Measurements from ENCODE around the gene C1GALT1. TPM values are rescaled to one million over a fixed set of nuclear protein-coding genes. Genes with fewer than 3 reads are reported as not detected.

Gene C1GALT1
- total RNA-seq, 1 experiment from 2014 or later, result 27.2 TPM

GRCh38 chr7:7276161-7276560 is 93.8 kb downstream of the C1GALT1 start:
- no peak overlapping the region for H3K4me2 ChIP-seq (ENCODE audit: low read length)
- no peaks in the 10 kb centered on the region for H3K36me3 ChIP-seq (ENCODE audit: control insufficient read depth in 1 of 2, insufficient read depth in 2 of 2, low read length in 2 of 2)
- H3K27ac ChIP-seq (ENCODE audit: low read depth, low read length), result no peak overlapping the region
- ATAC-seq (no peak), DNase-seq (ENCODE audit: low read depth, low spot score) (no peak)
- no peaks in the 10 kb centered on the region for H3K4me1 ChIP-seq (ENCODE audit: control insufficient read depth in 1 of 2, insufficient read depth in 2 of 2, low read length in 2 of 2)
- H4K20me1 ChIP-seq (ENCODE audit: insufficient read depth), result no peaks in the 10 kb centered on the region
- no TSS peak for BruUV-seq (replicated peaks)
- ChIA-PET CTCF (no interaction called here), RAD21 (ENCODE audit: low non-redundant PET in 1 of 2, low total read pairs in 2 of 2, uncharacterized antibody in 2 of 2, unreplicated experiment in 2 of 2) (no interaction called here), POLR2A (no interaction called here)
- intact Hi-C loops (cut with micrococcal nuclease), result no loop called here
- H3K79me2 ChIP-seq (ENCODE audit: insufficient read depth, low read length), result no peaks in the 10 kb centered on the region
- H2AFZ ChIP-seq (ENCODE audit: low read depth, low read length, poor library complexity, severe bottlenecking), result no peak overlapping the region
- H3K9ac ChIP-seq (ENCODE audit: low read length), result no peak overlapping the region
- no peaks in the 10 kb centered on the region for H3K27me3 ChIP-seq (ENCODE audit: insufficient read depth, low read length)
- TF ChIP-seq SIN3A (IDR thresholded peaks at IDR 0.05; ENCODE audit: low read depth), result no peak
- TF ChIP-seq FOSL1 (IDR thresholded peaks at IDR 0.05; ENCODE audit: low read depth), result no peak
- no peak for TF ChIP-seq ZBTB33 (IDR thresholded peaks at IDR 0.05; ENCODE audit: extremely low read depth, insufficient replicate concordance, low read length)
- TF ChIP-seq POLR2A (IDR thresholded peaks at IDR 0.05; ENCODE audit: borderline replicate concordance, extremely low read depth, insufficient read depth, insufficient read length), result no peak
- no peak for TF ChIP-seq SP1 (IDR thresholded peaks at IDR 0.05; ENCODE audit: low read depth)
- no peak for TF ChIP-seq CBX3 (IDR thresholded peaks at IDR 0.05; ENCODE audit: low read depth)
- no peak for TF ChIP-seq REST (IDR thresholded peaks at IDR 0.05; ENCODE audit: low read depth)
- no peak for TF ChIP-seq EZH2phosphoT487 (IDR thresholded peaks at IDR 0.05; ENCODE audit: borderline replicate concordance)
- TF ChIP-seq JUND (IDR thresholded peaks at IDR 0.05), result no peak
- no peak for TF ChIP-seq MAX (IDR thresholded peaks at IDR 0.05)
- H3K9me3 ChIP-seq (ENCODE audit: control insufficient read depth in 1 of 2, insufficient read depth in 1 of 2, low read depth in 1 of 2, low read length in 2 of 2), result no peaks in the 10 kb centered on the region
- H3K9me2 ChIP-seq (ENCODE audit: insufficient read depth), result no peaks in the 10 kb centered on the region
- H3K4me3 ChIP-seq (replicated peaks in 1 of 2; ENCODE audit: low read depth in 1 of 2, low read length in 2 of 2), result no peak overlapping the region

Data from HCT116 (cell line).